SW480 (cell line): ENCODE measurements around the gene OTOGL.

Experiments
- DNase-seq: peaks from one replicate; pipeline ENCODE4 v3.0.0-alpha.2; 2016; ENCODE audit warnings: low spot score

OTOGL gene

DNA sequence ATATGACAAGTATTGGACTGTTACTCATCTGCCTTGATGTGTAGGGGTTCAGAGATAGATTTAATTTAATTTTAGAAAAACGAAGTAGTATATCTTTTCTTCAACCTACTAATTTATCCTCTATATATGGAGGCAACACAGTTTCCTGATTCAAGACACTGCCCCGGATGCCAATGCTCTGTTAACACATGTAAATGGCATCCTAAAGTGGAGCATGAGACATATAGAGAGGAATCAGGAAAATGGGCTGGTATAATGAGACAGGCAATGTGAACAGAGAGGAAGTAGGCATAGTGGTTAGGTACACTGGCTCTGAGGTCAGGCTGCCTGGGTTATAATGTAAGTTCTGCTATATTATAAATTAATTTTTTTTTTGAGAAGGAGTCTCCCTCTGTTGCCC is 85.6 kb downstream of the OTOGL start:
- DNase-seq, result no peak

DNA sequence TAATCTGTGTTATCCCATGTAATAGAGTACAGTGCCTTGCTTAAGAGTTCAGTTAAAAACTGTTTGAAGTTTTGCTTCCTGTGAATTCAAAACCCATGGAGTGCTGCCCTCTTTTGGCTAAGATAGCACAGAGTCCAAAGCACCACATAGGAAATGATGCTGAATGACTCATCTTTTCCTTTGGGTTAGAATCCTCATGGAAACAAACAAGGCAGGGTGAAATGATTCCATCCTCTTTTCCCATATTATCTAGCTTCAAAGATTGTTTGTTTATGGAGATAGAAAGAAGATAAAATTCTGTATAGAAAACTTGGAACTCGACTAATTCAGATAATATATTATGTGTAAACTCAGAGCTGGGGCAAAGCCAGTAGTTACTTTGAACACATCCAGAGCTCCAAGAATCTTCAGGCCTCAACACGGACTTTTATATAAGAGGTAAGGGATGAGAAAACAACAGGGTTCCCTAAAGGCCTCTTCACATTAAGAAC is 87.4 kb downstream of the OTOGL start:
- DNase-seq, result peak; percentile 76

DNA sequence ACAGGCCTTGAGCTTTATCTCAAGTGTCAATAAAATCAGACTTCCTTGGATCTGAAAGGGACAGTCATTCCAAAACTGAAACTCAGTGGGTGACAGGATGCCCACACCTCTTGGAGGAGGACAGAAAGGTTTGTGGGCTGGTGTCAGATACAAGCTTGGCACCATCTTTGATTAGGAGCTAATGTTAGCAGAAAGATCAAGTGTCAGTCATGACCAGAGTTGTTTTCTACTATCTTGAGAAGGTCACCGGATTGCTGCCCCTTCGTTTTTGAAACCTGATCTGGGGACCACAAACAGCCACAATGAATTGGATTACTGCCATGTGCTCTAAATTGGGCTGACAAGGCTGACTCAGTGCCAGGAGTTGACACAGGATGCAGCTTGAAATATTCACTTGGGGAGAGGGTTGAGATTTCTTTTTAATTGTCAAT is 88.3 kb downstream of the OTOGL start:
- DNase-seq, result peak; percentile 12

DNA sequence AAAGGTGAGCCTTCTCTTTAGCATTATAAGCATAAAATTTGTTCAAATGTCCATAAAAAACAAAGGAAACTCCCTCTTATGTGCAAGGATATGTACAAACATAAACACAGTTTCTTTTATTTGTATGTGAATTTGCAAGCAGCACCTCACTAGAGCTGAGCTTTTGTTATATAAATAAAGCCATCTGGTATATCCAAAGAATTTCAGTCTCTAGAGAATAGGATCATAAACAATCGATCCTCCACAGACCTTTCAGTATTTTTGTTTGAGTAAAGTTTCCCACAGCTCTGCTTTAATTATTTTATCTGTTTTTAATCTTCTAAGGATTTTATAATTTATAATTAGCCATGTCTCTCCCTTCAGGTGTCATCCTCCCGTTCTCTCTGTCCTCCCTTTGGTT is 89.2 kb downstream of the OTOGL start:
- DNase-seq, result no peak

DNA sequence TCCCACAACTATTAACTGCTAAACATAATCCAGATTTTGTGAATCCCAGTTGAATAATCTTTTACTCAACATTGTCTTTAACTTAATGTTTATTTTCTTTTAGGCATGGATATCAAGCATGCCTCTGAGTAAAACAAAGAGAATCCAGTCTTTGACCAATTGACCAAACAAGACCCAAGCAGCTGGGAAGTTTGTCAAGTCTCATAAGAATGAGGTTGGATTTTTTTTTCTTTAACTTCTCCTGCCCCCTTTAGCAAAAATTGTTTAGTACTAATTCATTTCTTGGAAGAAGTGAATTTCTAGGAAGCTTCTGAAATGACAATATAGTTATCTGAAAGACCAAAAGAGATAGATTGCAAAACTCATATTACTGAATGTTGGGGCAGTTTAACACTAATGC is 89.9 kb downstream of the OTOGL start:
- no peak for DNase-seq

DNA sequence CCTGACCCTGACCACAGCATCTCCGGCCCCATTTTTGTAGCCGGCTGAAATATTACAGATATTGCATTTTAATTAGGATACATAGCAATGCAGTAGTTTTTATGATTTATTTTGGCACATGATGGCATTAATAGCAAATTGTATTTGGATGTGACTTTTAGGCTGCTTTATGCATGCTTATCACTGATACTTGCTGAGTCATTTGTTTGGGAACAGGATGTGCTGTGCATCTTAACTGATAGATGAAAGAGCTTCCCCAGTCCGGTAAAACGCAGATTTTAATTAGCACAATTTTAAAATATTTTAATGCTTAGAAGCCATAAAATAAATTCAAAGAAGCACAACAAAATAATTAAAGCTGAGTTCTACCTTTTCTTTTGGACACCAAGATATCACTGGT is 90.7 kb downstream of the OTOGL start:
- DNase-seq, result no peak

DNA sequence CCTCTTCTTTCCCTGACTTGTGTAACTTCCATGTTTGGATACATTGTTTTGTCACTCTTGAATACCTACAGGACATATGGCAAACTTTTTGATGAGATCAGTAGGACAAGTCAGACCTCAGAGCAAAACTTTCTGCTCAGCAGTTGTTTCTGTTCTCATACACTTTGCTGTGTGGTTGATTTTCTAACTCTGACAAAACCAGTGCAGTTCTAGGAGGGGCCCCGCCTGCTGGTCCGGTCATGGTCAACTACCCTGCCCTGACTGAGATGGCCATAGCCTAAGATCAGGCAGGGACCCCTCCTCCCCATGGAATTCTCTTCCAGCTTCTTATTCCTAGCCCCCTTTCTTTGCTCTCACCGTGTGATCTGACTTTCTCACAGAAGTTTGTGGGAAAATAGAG is 92.8 kb downstream of the OTOGL start:
- DNase-seq, result no peak

DNA sequence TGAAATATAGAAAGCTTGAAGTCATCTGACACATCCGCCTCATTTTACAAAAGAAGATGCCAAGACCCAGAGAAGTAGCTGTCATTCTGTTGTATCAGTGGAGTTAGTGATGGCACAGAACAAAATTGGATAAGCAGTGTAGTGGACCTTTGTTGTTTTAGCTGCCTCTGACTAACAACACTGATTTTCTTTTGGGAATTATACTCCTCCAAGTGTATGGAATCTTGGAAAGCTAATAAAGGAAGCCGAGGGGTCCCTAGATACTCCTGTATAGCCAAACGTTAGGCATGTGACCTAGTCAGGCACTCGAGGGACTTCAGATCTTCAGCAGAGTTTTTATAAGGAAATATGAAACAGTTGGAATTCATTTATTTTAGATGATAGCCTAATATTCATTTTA is 94.5 kb downstream of the OTOGL start:
- DNase-seq, result no peak

DNA sequence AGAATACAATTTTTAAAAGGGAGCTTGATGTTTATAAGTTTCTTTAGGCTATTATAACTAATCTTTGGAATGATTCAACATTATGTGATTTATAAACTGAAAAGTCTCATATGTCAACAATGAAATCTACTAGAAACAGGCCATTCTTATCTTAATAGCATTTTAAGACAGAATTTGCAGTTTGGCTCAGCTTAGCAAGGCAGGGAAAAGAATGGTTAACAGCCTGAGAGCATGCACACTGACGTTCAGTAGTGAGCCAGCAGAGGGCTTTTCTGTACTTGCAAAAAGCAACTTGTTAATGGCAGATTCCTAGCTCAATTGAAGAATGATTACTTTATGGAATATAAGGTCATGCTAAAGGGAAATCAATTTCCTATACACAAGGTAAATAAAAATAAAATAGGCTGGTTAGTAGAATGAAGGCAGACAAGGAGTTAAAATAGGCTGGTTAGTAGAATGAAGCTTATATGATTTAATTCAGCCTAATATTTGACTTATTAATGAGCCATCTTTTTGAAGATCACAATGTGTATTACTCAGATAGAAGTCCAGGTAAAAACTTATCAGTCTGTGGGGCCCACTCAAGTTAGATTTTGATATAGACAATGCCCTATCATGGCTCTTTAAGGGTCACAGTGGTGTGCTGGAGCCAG is 95.9 kb downstream of the OTOGL start:
- DNase-seq, result peak; percentile 42

DNA sequence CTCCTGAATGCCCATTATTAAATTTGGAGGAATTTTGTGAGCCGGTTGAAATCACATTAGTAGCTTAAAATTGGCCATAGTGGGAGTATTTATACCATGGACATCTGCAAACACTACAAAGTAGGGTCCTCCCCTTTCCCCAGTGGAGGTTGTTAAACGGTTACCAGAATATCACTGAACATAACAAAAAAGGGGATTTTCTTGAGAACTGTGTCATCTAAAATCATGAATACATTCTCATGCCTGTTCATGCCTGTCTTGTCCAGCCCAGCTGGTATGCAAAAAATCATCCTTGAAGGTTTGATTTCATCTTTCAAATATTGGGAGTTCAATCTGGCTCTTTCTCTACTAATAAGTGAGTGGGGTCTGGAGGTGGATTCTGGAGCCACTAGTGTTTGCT is 96.4 kb downstream of the OTOGL start:
- DNase-seq, result no peak

DNA sequence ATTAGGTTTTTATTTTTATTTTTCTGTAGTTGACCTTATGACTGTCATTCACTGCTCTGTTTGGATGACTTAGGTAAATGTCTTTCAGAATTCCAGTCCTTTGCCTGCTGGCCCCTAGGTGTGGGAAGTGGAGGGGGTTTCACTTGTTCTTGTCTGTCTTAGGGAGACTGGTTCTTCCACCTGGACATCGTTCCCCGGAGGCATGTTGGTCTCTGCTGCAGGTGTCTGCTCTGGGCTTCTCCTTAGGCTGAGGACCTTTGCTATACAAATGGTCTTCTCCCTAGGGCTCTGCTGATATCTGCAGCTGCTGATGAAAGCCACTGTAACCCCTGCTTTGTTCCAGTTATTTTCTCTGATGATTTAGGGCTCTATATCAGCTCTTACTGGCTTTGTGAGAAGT is 97.1 kb downstream of the OTOGL start:
- DNase-seq, result no peak

DNA sequence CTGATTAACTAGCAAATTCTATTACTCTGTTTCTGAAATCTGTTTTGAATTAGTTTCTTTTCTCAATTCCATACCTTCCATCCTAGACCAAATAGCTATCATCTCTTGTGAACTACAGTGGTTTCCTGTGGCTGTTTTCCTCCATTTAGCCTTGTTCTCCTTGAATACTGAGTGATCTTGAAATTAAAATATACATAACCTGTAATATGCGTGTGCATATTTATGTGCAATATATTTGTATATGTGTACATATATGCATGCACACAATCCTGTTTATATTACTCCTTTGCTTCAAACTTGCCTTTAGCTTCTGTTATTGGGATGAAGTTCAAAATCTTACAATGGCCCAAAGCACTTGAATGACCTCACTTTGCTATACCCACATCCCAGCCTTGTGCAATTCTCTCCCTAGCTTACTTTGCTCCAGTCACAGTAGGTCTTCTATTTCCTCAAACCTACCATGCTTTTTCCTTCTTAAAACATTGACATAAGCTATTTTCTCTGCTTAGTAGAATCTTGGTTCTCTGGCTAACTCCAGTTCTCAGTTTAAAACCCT is 99.5 kb downstream of the OTOGL start:
- DNase-seq, result no peak

DNA sequence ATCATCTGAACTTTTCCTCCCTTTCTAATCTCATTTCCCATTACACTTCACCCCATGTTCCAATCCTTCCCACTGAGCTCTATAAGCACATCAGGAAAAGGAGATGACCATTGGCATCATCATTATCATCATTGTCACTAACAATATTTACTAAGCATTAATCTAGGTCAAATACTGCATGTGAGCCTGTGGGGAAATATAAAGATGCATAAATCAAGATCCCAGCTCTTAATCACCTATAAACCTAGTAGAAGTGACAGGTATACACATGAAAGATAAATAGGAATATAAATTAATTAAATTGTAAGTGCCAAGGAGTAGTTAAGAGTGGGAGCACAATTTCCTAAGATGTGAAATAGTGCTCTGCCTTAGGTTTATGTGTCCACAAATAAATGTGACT is 100.6 kb downstream of the OTOGL start:
- DNase-seq, result no peak

DNA sequence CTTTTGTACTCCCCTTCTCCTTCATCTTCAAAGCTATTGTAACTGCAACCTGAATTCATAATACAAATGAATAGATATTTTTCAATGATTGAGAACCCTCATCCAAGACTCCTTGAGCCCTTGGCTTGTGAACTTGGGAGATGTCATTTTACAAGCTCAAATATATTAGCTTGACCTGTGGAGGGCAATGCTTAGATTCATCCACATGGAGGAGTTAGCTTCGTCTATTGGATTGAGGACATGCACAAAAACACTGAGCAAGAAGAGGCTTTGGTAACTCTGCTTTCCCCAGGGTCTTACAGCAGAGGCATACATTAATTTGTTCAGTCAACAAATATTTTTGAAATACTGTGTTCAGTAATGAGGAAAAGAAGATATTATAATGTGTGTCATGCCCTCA is 101.1 kb downstream of the OTOGL start:
- DNase-seq, result no peak

DNA sequence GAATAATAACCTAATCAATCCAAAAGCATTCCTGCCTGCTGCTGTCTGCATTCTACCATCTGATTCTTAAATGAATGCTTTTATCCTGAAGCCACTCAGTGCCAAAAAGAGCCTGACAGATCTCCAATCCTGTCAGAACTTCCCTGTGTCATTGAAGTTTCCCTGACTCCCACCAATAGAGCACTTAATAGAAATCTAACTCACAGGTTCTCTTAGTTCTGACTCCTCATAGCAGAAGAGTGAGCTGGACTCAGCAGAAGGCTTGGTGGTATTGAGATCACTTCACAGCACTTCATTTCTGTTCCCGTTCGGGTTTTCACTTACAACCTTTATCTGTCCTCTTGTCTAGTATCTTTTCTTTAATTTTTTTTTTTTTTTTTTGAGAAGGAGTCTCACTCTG is 102.6 kb downstream of the OTOGL start:
- DNase-seq, result no peak

DNA sequence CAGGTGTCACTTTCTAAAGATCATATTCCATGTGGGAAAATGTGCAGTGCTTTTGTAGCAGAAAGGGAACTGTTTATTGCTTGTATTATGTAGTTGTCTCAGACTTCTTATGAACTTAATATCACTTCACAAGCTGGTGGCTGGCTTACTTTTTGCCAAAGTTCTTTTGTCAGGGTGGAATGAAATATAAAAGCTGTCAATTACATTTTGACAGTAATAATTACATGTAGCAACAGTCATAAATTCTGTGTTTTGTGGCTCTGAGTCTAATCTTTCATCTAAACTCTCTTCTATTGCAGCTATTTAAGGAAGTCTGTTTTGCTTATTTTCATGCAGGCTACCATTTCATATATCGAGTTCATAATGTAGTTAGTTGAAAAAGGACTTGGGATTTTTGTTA is 106.6 kb downstream of the OTOGL start:
- DNase-seq, result no peak

DNA sequence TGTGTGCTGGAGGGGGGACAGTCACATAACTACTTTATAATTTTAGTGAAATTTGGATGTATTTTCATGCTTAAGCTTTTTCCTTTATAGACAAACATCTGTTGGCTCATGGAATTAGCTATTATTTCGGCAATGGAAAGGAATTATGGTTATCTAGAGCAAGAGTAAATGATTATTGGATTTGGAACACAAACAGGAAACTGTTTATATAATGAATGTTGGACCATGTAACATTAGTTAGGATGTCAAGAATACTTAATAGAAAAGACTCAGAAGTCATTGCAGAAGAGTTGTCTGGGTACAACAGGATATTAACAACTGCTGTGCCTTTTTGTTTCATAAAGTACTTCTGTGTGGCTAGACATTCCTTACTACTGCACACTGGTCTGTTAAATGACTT is 108.7 kb downstream of the OTOGL start:
- DNase-seq, result no peak

DNA sequence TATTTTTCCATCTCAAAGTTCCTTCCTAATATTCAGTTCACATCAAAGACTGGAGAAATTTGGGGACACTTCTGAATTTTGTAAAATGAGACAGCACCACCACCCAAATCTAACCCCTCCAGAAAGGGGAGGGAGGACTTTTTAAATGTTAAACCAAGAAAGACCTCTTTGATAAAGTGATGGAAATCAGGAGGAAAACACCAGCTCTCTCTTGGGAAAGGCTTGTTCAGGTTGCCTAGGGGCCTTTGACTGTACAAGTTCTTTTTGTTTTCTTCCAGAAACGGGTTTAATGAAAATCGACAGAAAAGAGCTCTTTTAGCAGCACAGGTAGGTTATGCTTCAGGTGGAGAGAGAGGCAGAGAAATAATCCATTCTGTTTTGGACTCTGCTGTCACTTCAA is 112.3 kb downstream of the OTOGL start:
- no peak for DNase-seq

DNA sequence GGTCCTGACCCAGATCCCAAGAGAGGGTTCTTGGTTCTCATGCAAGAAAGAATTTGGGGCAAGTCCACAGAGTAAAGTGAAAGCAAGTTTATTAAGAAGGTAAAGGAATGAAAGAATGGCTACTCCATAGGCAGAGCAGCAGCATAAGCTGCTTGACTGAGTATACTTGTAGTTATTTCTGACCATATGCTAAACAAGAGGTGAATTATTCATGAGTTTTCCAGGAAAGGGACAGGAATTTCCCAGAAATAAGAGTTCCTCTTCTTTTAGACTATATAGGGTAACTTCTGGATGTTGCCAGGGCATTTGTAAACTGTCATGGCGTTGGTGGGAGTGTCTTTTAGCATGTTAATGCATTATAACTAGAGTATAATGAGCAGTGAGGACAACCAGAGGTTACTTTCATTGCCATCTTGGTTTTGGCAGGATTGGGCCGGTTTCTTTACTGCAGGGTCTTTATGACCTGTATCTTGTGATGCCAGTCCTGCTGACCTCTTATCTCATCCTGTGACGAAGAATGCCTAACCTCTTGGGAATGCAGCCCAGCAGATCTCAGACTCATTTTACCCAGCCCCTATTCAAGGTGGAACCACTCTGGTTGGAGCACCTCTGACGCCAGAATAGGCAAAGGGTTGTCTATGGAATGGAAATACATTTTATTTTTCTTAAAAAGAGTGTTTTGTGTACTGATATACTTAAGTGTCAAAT is 113.8 kb downstream of the OTOGL start:
- DNase-seq, result no peak

DNA sequence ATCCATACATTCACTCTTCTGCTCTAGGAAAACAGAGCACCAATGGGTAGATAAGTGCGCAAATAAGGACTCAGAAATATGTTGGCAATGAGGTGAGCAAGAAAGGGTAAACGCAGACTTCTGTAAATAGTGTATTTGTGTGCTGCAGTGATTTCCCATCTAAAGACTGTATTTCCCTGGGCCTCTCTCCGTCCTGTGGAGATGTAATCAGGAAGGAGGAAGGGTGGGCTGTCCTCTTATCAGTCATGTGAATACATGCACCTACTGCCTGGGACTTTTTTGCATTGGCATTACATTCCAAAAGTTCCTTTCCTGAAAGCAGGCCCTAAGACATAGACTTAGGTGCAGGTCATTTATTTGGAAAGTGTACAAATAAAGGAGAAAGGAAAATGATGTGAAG is 114.5 kb downstream of the OTOGL start:
- DNase-seq, result no peak

DNA sequence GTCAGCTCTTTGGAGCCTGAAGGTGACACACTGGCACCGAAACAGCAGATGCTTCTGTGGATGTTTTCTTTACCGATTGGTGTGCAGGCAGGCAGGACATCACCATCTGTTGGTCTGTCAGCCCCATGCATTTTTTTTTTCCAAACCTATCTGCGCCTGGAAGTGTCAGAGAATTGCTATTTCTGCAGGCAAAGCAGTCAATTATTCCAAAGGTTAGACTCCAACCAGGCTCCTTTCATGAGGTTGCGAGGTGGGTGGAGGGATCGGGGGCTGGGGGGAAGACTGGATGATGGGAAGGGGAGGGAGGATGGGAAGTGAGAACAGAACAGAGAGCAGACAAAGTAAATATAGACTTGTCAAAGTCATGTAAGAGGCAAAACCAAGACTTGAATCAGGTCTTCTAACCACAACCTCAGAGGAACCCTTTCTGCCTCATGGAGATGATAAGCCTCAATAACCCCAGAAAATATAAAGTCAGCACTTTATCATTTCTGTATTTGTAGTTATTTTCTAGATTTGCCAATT is 117.7 kb downstream of the OTOGL start:
- no peak for DNase-seq

DNA sequence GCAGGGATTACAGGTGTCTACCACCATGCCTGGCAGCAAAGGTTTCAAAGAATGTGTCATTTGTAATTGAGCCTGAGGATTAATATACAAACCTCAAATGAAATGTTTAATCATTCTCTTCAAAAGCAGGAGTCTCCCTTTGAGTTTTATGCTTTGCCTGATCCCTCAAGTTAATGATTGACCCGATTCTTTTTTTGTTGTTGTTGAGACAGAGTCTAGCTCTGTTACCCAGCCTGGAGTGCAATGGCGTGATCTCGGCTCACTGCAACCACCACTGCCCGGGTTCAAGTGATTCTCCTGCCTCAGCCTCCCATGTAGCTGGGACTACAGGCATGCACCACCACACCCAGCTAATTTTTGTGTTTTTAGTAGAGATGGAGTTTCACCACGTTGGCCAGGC is 119.6 kb downstream of the OTOGL start:
- peak; percentile 40 for DNase-seq

DNA sequence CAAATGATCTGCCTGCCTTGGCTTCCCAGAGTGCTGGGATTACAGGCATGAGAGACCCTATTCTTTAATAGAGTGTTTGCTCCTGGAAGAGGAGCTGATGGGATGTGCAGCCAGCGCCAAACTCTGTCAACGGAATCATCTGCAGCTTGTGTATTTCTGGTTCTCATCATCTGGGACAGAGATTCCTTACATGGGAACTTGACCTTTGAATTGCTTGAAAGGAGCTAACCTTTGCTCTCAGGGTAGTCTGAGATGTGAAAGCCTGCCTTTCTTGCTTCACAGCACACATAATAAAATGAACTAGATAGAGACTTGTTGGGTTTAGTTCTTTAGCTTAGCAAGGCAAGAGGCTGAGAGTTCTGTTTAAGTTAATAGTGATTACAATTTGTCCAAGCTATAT is 120.0 kb downstream of the OTOGL start:
- no peak for DNase-seq
